Panc1 (cell line): ENCODE results near the gene GNG4. TPM values are rescaled to one million over a fixed set of nuclear protein-coding genes. Genes with fewer than 3 reads are reported as not detected.

Experiments
- ATAC-seq: fragments of 200-7000 bp; cut with Tn5 transposase; 2 replicates; pipeline ENCODE4 v1.9.1; 2020; ENCODE audit warnings: mild to moderate bottlenecking, moderate library complexity
- BruUV-seq: library from RNA; stranded (reverse); fragments of 400-500 nt; replicated peaks from 2 replicates; lab custom pipeline; 2021; lab: Mats Ljungman, UMichigan
- CTCF ChIA-PET: fragments of 300-600 bp; sonication (Branson Sonifier 250); formaldehyde crosslinking; loops from one replicate; lab custom pipeline; 2022; ENCODE audit warnings: antibody characterized with exemption; lab: Charles Lee
- POLR2A ChIA-PET: fragments of 300-600 bp; sonication (Branson Sonifier 250); formaldehyde crosslinking; loops from one replicate; lab custom pipeline; 2022; ENCODE audit warnings: antibody characterized with exemption; lab: Charles Lee
- DNase-seq: peaks from one replicate; pipeline ENCODE4 v3.0.0-alpha.2; 2010; ENCODE audit warnings: low read depth, low spot score
- H3K27ac ChIP-seq: 2 replicates; pipeline ENCODE4 v1.5.1; 2011; ENCODE audit warnings: mild to moderate bottlenecking, low read length, inconsistent platforms
- H3K27me3 ChIP-seq: fragments of 200-500 bp; sonication (Bioruptor generic); 2 replicates; pipeline ENCODE4 v1.6.0; 2014; ENCODE audit warnings: low read length, inconsistent platforms; ENCODE audit not compliant: control insufficient read depth, insufficient read depth
- H3K36me3 ChIP-seq: fragments of 200-500 bp; sonication (Bioruptor generic); 2 replicates; pipeline ENCODE4 v1.5.1; 2014; ENCODE audit warnings: inconsistent platforms, mild to moderate bottlenecking, low read length, moderate library complexity; ENCODE audit not compliant: control insufficient read depth, insufficient read depth
- H3K4me1 ChIP-seq: 2 replicates; pipeline ENCODE4 v1.5.1; 2011; ENCODE audit warnings: inconsistent platforms, mild to moderate bottlenecking, low read length, moderate library complexity; ENCODE audit not compliant: control insufficient read depth, insufficient read depth
- H3K4me3 ChIP-seq, 2 experiments: 2 replicates each; pipeline ENCODE4 v1.5.1; 2011 to 2012; ENCODE audit warnings: low read depth in 2 of 2, low read length in 2 of 2, mild to moderate bottlenecking in 2 of 2, inconsistent platforms in 1 of 2, moderate library complexity in 1 of 2
- H3K9me3 ChIP-seq: fragments of 200-500 bp; sonication (Bioruptor generic); 2 replicates; pipeline ENCODE4 v1.5.1; 2014; ENCODE audit warnings: low read depth, mild to moderate bottlenecking, inconsistent platforms, low read length, moderate library complexity; ENCODE audit not compliant: control insufficient read depth, insufficient read depth
- CTCF ChIP-seq: fragments of 450-650 bp; IDR thresholded peaks from 2 replicates; pipeline ENCODE4 v1.5.1; 2017; ENCODE audit warnings: mild to moderate bottlenecking
- POLR2AphosphoS5 ChIP-seq: IDR thresholded peaks from 2 replicates; pipeline ENCODE4 v1.6.1; 2012; ENCODE audit warnings: mild to moderate bottlenecking, low read depth, low read length, moderate library complexity
- REST ChIP-seq, 2 experiments: IDR thresholded peaks; 2 replicates each; pipeline ENCODE4 v1.6.1; 2011 to 2012; ENCODE audit warnings: low read depth in 2 of 2, control low read depth in 1 of 2, low read length in 1 of 2, mild to moderate bottlenecking in 1 of 2, moderate library complexity in 1 of 2; ENCODE audit not compliant: insufficient read depth in 1 of 2
- SIN3A ChIP-seq: IDR thresholded peaks from 2 replicates; pipeline ENCODE4 v1.6.1; 2012; ENCODE audit warnings: low read depth, mild to moderate bottlenecking, low read length, moderate library complexity, borderline replicate concordance; ENCODE audit not compliant: insufficient read depth
- TCF7L2 ChIP-seq: IDR thresholded peaks from 2 replicates; pipeline ENCODE4 v1.6.1; 2011; ENCODE audit warnings: mild to moderate bottlenecking, low read depth, low read length, inconsistent platforms
- in situ Hi-C: cut with HindIII; loops from 2 replicates; pipeline ENCODE4 v1.10.0; 2016; ENCODE audit warnings: low sequenced_read_pairs, low pct_unique_long_range_greater_than_20kb
- intact Hi-C: fragments of 100-400 bp; cut with micrococcal nuclease; formaldehyde crosslinking; loops from one replicate; pipeline ENCODE4 v1.10.0; 2022; ENCODE audit not compliant: unreplicated experiment
- total RNA-seq: library from RNA; stranded (reverse); gene quantifications from one replicate; pipeline ENCODE4 v1.2.1, GENCODE V29; 2021; ENCODE audit not compliant: unreplicated experiment

GNG4 gene
- total RNA-seq, 1 experiment from 2014 or later = 1.1 TPM

GRCh38 chr1:235525314-235525713 lies 124.3 kb downstream of the GNG4 start:
- intact Hi-C loops = no loop called here
- Histone ChIP-seq H3K4me1 (no peaks in the 10 kb centered on the region), H3K27me3 (no peaks in the 10 kb centered on the region), H3K9me3 (no peaks in the 10 kb centered on the region), H3K27ac (no peak overlapping the region), H3K4me3 (no peak overlapping the region), H3K36me3 (no peaks in the 10 kb centered on the region)
- no peak for ATAC-seq
- in situ Hi-C loops = no loop called here
- BruUV-seq = no TSS peak
- POLR2A ChIA-PET = no interaction called here
- TF ChIP-seq CTCF = no peak
- no peak for TF ChIP-seq POLR2AphosphoS5
- no peak for TF ChIP-seq SIN3A
- no peak for TF ChIP-seq TCF7L2
- no peak for TF ChIP-seq REST (IDR thresholded peaks at IDR 0.05; ENCODE audit: insufficient read depth in 1 of 2, low read depth in 2 of 2, low read length in 1 of 2)
- no peak for DNase-seq
- CTCF ChIA-PET = no interaction called here

- ChIA-PET CTCF (interaction anchor here (0.6 kb wide), 1 partner anchor 403 kb away, joined by 4 read pairs; no protein-coding TSS in a partner anchor), POLR2A (no interaction called here)
- TF ChIP-seq REST (IDR thresholded peaks at IDR 0.05; ENCODE audit: insufficient read depth in 1 of 2, low read depth in 2 of 2, low read length in 1 of 2) (no peak), POLR2AphosphoS5 (no peak), TCF7L2 (no peak), SIN3A (no peak)
- Histone ChIP-seq H3K4me1 (no peaks in the 10 kb centered on the region), H3K27me3 (no peaks in the 10 kb centered on the region), H3K4me3 (no peak overlapping the region), H3K9me3 (no peaks in the 10 kb centered on the region), H3K36me3 (no peaks in the 10 kb centered on the region), H3K27ac (no peak overlapping the region)
- DNase-seq (no peak), ATAC-seq (no peak)
- intact Hi-C loops (no loop called here), in situ Hi-C loops (no loop called here)
- BruUV-seq = no TSS peak
Measured at GRCh38 chr1:235516862-235517446, 132.6 kb downstream of the GNG4 start.
